ENCODE data around the gene SLC23A1. TPM values are rescaled to one million over a fixed set of nuclear protein-coding genes. Genes with fewer than 3 reads are reported as not detected.

SLC23A1 gene
- total RNA-seq, 1 experiment from 2014 or later, result not detected

- Histone ChIP-seq H3K4me3 (ENCODE audit: low read depth, low read length, poor library complexity, severe bottlenecking) (no peak overlapping the region), H3K27me3 (replicated peaks; ENCODE audit: insufficient read depth, low read depth, low read length, poor library complexity) (no peaks in the 10 kb centered on the region), H3K4me1 (ENCODE audit: insufficient read depth, low read length, poor library complexity, severe bottlenecking) (no peaks in the 10 kb centered on the region), H3K9me3 (ENCODE audit: low read depth, low read length, poor library complexity, severe bottlenecking) (no peaks in the 10 kb centered on the region), H3K27ac (ENCODE audit: low read depth, low read length, poor library complexity, severe bottlenecking) (no peak overlapping the region), H3K36me3 (ENCODE audit: insufficient read depth, low read length, poor library complexity, severe bottlenecking) (peaks cover 3% of the 10 kb centered on the region)
- intact Hi-C loops (cut with micrococcal nuclease; ENCODE audit: unreplicated experiment), result no loop called here
- BruUV-seq (replicated peaks), result no TSS peak
- no peak for DNase-seq (ENCODE audit: low spot score)
- ChIA-PET CTCF (no interaction called here), POLR2A (ENCODE audit: low non-redundant PET) (no interaction called here)
- TF ChIP-seq CTCF (conservative IDR thresholded peaks at IDR 0.05; ENCODE audit: low read depth, low read length) (no peak), EZH2 (IDR thresholded peaks at IDR 0.05; ENCODE audit: borderline replicate concordance, low read depth, low read length, poor library complexity, severe bottlenecking) (no peak)
Measured at GRCh38 chr5:139377226-139377625, 5.9 kb downstream of the SLC23A1 start.

GRCh38 chr5:139376364-139376763 lies 6.7 kb downstream of the SLC23A1 start:
- CTCF ChIA-PET, result no interaction called here
- POLR2A ChIA-PET (ENCODE audit: low non-redundant PET), result no interaction called here
- no TSS peak for BruUV-seq (replicated peaks)

GRCh38 chr5:139374909-139375308 lies 8.2 kb downstream of the SLC23A1 start:
- intact Hi-C loops (cut with micrococcal nuclease; ENCODE audit: unreplicated experiment), result no loop called here
- CTCF ChIA-PET, result no interaction called here
- no peaks in the 10 kb centered on the region for H3K4me1 ChIP-seq (ENCODE audit: insufficient read depth, low read length, poor library complexity, severe bottlenecking)
- H3K9me3 ChIP-seq (ENCODE audit: low read depth, low read length, poor library complexity, severe bottlenecking), result no peaks in the 10 kb centered on the region
- no peaks in the 10 kb centered on the region for H3K27me3 ChIP-seq (replicated peaks; ENCODE audit: insufficient read depth, low read depth, low read length, poor library complexity)
- no peak overlapping the region for H3K4me3 ChIP-seq (ENCODE audit: low read depth, low read length, poor library complexity, severe bottlenecking)
- POLR2A ChIA-PET (ENCODE audit: low non-redundant PET), result no interaction called here
- H3K36me3 ChIP-seq (ENCODE audit: insufficient read depth, low read length, poor library complexity, severe bottlenecking), result peaks cover 12% of the 10 kb centered on the region
- TF ChIP-seq EZH2 (IDR thresholded peaks at IDR 0.05; ENCODE audit: borderline replicate concordance, low read depth, low read length, poor library complexity, severe bottlenecking), result no peak
- no peak for TF ChIP-seq CTCF (conservative IDR thresholded peaks at IDR 0.05; ENCODE audit: low read depth, low read length)
- no TSS peak for BruUV-seq (replicated peaks)
- no peak overlapping the region for H3K27ac ChIP-seq (ENCODE audit: low read depth, low read length, poor library complexity, severe bottlenecking)
- no peak for DNase-seq (ENCODE audit: low spot score)

More at GRCh38 chr5:139376364-139376763, 6.7 kb downstream of the SLC23A1 start:
- no peak overlapping the region for H3K4me3 ChIP-seq (ENCODE audit: low read depth, low read length, poor library complexity, severe bottlenecking)
- H3K27ac ChIP-seq (ENCODE audit: low read depth, low read length, poor library complexity, severe bottlenecking), result no peak overlapping the region
- no peak for DNase-seq (ENCODE audit: low spot score)
- intact Hi-C loops (cut with micrococcal nuclease; ENCODE audit: unreplicated experiment), result no loop called here
- TF ChIP-seq CTCF (conservative IDR thresholded peaks at IDR 0.05; ENCODE audit: low read depth, low read length) (no peak), EZH2 (IDR thresholded peaks at IDR 0.05; ENCODE audit: borderline replicate concordance, low read depth, low read length, poor library complexity, severe bottlenecking) (no peak)
- H3K27me3 ChIP-seq (replicated peaks; ENCODE audit: insufficient read depth, low read depth, low read length, poor library complexity), result no peaks in the 10 kb centered on the region
- peaks cover 8% of the 10 kb centered on the region for H3K36me3 ChIP-seq (ENCODE audit: insufficient read depth, low read length, poor library complexity, severe bottlenecking)
- H3K4me1 ChIP-seq (ENCODE audit: insufficient read depth, low read length, poor library complexity, severe bottlenecking), result no peaks in the 10 kb centered on the region
- no peaks in the 10 kb centered on the region for H3K9me3 ChIP-seq (ENCODE audit: low read depth, low read length, poor library complexity, severe bottlenecking)

Measured in A673 (cell line).